GM19467 (cell line): ENCODE data around the gene IL25.
"Not testable (repeated sequence)": the region's sequence is repeated elsewhere in the genome, so short reads cannot be mapped to it uniquely, and the experiment has no call there.

Experiments used
- ATAC-seq: cut with Tn5 transposase; IDR thresholded peaks from one replicate; pipeline ENCODE4 v1.9.1; 2021; ENCODE audit warnings: mild to moderate bottlenecking, moderate library complexity; ENCODE audit not compliant: unreplicated experiment

The IL25 gene

DNA sequence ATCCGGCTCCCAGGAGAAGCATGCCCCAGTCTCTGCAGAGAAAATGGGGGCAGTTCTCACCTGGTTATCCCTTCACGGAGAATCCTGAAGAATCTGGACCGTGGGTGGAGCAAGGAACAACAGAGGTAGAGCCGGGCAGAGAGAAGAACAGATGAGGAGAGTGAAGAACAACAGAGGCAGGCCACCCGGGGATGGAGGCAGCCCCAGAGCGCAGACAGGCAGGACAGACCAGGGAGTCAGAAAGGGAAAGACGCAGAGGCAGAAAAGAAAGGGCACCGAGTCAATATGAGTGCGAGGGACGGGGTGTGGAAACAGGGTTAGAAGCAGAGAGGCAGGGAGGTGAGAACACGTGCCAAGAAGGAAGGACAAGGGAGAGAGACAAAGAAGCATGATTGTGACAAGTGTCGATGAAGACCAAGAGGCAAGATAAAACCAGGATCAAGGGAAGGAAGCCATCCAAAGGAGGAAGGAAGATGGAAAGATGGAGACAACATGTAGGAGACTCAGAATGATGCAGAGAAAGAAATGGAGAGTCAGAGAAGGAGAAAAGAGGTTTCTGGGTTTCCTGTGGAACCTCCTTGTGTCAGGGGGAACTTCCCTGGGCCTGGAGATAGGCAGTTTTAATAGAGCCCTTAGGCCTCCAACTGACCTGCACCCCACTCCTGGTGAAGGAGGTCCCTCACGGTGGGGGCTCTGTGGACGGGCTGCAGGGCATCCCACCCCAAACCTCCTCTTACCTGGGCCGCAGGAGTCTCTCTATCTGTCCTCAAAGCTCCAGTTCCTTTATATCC is 35.1 kb downstream of the IL25 start, which contains the start of gene MYH6:
Gene MYH6, minus strand, starts transcription at position 758 of the 791 bp plus-strand sequence. CDS start 1,050 bp downstream, outside the sequence.
- ATAC-seq, result no peak

DNA sequence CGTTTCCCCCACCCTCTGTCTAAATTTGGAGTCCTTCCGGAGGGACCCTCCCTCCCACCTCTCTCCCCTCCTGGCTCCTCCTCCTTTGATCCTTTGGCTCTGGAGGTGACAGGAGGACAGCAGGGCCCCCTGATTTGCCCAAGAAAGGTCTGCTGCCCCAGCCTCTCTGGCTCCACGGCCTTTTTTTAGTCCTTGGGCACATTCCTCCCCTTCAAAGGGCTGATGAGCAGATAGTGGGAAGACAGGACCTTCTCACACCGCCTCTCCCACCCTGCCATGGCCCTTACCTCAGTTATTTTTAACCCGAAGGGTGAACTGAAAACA is 35.7 kb downstream of the IL25 start:
- ATAC-seq, result no peak

DNA sequence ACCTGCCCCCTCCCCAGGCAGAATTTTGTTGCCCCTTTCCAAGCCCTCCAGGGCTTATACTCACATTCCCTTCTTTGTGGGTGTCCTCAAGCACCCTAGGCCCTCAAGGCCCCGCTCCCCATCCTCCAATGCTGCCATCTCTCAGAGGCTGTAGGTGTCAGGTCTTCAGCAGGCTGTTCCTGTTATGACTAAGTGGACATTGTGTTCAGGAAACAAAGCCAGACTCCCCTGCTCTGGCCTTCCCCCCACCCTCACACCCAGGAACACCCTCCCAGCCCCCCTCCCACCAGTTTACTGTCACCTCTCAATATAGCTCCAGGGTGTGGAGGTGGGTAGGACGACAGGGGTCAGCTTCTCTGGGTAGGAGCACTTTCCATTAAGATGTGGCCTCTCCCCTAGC is 36.9 kb downstream of the IL25 start:
- no peak for ATAC-seq

- no peak for ATAC-seq
These were observed 37.5 kb downstream of the IL25 start for GRCh38 chr14:23409966-23410635.

DNA sequence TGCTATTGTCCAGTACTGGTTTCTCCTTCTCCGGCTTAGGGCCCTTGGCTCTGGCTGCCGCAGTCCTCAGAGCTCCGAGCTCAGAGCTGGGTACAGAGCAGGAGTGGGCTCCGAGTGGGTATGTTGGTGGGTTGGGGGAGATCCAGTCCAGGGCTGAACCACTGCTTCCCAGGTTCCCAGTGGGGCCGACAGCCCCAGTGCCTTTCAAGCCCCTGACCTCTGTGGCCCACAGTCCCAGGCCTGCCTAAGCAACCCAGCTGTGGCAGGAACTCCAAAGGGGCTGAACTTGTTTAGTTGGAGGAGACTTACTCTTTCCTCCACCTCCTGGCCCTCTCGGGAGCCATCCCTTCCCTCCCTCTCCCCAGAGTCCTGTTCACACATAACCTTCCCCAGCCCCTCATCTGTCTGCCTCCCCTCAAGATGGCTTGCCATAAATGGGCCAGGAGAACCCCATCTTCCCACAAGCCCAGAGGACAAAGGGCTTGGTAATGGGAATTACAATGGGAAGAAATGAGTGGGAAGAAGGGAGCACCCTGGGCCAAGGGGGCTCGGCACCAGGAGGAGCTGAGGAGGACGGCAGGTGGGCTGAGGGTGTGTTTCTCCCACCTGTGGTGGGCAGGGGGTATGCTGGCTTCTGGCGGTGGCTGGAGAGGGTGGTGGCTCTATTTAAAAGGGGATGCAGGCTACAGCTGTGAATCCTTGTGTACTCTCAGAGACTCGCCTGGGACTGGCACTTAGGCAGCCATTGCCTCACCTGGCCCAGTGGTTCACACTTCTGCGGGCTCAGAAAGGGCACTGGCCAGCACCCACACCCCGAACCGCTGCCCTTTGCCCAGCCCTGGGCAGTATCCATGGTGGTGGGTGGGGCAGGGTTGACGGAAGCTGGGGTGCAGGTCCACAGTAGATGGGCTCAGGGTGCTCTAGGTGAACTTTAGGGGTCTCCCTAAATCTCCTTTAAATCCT is 39.2 kb downstream of the IL25 start:
- no peak for ATAC-seq

DNA sequence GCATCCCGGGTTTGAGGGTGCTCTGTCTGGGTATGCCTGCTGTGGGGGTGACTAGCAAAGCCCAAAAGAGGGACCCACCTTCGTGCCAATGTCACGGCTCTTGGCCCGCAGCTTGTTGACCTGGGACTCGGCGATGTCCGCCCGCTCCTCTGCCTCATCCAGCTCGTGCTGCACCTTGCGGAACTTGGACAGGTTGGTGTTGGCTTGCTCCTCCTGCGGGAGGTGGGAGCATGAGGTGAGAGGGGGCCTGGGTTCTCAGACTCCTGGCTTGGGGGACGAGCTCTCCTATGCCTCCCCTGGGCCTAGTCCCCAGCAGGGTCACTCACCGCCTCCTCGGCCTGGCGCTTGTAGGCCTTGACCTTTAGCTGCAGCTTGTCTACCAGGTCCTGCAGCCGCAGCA is 41.1 kb downstream of the IL25 start:
- ATAC-seq, result no peak

GRCh38 chr14:23414254-23414653 is 41.6 kb downstream of the IL25 start:
- no peak for ATAC-seq

GRCh38 chr14:23414906-23415820 is 42.6 kb downstream of the IL25 start:
- ATAC-seq, result no peak

GRCh38 chr14:23415821-23416778 is 43.5 kb downstream of the IL25 start:
- no peak for ATAC-seq

- ATAC-seq, result no peak
These were observed 44.2 kb downstream of the IL25 start for GRCh38 chr14:23416801-23417200.

- not testable (repeated sequence) for ATAC-seq
These were observed 44.7 kb downstream of the IL25 start for GRCh38 chr14:23417269-23417668.

GRCh38 chr14:23418021-23418420 is 45.4 kb downstream of the IL25 start:
- no peak for ATAC-seq

DNA sequence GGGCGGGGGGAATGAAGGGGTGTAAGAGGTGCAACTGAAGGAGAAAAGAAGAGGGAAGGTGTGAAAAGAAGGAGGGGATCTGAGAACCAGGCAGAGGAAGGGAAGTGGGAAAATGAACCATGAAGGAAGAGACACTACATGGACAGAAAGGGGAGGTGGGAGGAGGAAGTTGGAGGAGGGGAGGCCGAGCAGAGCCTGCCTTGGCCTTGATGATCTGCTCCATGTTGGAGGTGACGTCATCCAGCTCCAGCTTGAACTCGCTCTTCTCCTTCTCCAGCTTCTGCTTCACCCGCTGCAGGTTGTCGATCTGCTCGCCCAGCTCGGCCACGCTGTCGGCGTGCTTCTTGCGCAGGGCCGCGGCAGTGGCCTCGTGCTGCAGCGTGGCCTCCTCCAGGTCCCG is 47.0 kb downstream of the IL25 start:
- not testable (repeated sequence) for ATAC-seq

DNA sequence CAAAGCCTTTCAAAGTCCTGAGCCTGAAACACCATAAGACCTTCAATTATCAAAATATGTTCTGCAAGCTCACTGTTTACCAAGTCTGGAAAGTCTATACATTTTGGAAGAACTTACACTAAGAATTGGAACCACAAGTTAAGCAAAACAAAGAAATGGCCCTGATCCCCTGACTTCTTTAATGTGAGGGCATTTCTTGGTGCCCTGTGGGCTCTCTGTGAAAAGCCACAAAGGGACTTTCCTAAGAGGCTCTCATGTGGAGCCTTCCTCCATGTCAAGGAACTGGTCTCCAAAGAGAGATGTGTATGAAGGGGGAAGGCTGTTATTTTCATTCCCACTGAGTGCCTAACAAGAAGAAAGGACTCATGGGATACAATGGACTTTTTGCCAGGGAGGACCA is 49.0 kb downstream of the IL25 start:
- ATAC-seq, result no peak

DNA sequence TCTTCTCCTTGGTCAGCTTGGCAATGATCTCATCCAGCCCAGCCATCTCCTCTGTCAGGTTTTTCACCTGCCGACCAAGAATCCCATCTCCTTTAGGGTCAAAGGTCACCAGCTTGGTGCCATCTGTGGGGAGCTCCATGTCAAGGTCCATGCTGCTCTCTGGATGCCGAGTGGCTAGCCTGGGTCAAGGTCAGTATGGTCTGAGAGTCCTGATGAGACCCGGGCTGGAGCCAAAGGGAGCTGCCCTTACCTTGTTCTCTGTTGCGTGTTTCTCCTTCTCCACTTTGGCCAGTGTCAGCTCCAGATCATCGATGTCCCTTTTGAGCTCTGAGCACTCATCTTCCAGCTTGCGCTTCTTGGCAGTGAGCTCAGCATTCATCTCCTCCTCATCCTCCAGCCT is 51.0 kb downstream of the IL25 start:
- ATAC-seq, result no peak

DNA sequence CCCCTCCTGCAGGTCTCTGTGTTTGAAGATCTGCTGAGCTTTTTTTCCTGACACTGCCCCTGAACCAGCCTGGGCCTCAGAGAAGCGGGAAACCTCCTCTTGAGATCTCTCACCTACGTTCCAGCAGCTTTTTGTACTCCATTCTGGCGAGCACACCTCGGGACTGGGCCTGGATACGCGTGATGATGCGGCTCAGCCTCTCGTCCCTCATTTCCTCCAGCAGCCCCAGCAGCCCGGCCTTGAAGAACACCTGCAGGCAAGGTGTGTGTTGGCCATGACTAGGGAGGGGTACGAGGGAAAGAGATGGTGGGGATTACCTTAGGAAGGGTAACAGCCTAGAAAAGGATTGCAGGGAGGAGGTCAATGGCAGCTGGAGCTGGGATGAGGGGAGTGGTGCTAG is 52.6 kb downstream of the IL25 start:
- ATAC-seq, result no peak

DNA sequence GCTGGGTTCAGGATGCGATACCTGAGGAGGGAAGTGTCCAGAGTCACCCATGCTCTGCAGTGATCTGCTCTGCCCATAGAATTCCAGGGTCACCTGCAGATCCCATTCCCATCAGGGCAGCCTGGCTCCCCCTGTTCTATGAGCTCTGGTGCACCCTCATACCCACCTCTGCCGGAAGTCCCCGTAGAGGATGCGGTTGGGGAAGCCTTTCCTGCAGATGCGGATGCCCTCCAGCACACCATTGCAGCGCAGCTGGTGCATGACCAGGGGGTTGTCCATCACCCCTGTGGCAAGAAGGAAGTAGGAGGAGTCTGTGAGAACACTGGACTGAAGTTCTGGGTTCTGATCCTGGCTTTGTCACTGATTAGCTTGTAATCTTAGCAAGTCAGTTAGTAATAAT is 53.2 kb downstream of the IL25 start:
- ATAC-seq, result not testable (repeated sequence)
